A172 (cell line): ENCODE measurements around the gene BDP1. TPM values are rescaled to one million over a fixed set of nuclear protein-coding genes. Genes with fewer than 3 reads are reported as not detected.
"Not testable (repeated sequence)": the region's sequence is repeated elsewhere in the genome, so short reads cannot be mapped to it uniquely, and the experiment has no call there.

Experiments
- DNase-seq: peaks from one replicate; pipeline ENCODE4 v3.0.0-alpha.2; 2015; ENCODE audit warnings: low spot score
- total RNA-seq: library from RNA; depleted of rRNA; stranded (reverse); fragments of >200 nt; shearing (Covaris generic); gene quantifications from 2 replicates; pipeline ENCODE4 v1.2.3, GENCODE V29; 2014; rRNA removed

Gene BDP1
- total RNA-seq, result 19.1 and 26.0 TPM in 2 replicates

GRCh38 chr5:71455427-71456361, at the start of gene BDP1:
BDP1 (plus strand) TSS chr5:71455651; CDS start chr5:71455878, 227 bp downstream.
- DNase-seq, result peak; percentile 88

DNA sequence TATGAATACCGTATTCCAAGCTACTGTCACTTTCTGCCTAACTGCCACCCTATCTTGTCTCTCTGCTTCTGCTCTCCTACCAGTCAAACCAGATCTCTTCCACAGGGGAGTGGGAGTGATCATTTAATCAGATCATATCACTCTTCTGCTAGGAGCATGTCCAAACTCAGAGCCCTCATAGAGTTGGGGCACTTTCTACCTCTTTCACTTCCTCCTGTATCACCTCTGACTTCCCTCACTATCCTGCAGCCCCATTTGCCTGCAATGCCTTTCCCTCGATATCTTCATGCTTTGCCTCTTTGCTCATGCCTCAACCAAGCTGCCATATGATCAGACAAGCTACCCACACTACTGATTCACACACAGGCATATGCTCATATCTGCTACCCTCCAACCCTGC, 45.4 kb upstream of the BDP1 start:
- DNase-seq, result not testable (repeated sequence)

- not testable (repeated sequence) for DNase-seq
Measured at GRCh38 chr5:71415626-71416025, 39.8 kb upstream of the BDP1 start.

DNA sequence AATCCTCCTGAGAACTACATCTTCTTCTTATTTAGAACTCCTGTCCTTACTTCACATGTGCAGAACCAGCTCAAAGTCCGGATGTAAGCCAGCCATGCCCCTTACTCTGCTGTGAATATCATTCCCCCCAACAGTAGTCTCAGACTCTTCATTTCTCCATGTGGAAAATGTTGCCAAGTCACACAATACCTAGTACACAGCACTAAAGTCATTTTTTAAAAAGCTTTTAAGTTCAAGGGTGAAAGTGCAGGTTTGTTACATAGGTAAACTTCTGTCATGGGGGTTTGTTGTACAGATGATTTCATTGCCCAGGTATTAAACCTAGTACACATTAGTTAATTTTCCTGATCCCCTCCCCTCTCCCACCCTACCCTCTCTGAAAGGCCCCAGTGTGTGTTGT, 37.4 kb upstream of the BDP1 start:
- not testable (repeated sequence) for DNase-seq

GRCh38 chr5:71421278-71421677, 34.2 kb upstream of the BDP1 start:
- DNase-seq, result not testable (repeated sequence)

DNA sequence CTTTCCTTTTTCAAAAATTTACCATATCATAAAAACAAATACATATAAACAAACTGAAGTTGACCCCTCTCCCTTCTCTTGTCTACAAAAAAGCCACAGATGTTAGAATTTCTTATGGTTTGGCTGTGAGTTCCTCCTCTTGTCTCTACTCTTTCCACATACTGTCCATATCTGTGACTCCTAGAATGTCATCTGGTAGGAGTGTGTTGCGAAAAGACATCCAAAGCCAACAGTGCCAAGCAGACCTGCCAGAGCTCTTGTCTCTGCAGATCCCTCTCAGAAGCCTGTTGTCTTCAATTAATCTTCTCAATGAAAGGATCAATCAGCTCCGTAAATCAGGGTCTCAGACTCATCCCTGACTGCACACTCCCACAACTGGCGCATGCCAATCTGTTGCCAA, 31.6 kb upstream of the BDP1 start:
- not testable (repeated sequence) for DNase-seq

- DNase-seq, result not testable (repeated sequence)
Measured at GRCh38 chr5:71426686-71427474, 28.6 kb upstream of the BDP1 start.

DNA sequence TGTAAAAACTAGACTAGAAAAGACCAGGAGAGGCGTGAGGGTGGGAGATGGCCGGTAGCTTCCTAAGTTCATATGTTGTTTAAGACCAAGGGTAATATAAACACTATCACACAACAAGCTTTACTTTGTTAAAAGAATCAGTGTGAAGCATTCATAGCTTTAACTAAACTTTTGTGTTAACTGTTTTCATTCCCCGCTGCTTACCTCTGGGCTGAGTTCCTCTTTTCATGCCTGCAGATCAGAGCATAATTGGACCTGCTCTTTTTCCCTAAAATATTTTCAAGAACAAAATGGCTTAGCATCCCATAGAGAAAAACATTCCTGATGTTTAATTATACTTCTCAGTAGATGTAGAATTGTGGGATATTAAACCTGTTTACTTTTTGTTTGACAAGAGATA, 23.0 kb upstream of the BDP1 start:
- DNase-seq, result not testable (repeated sequence)

DNA sequence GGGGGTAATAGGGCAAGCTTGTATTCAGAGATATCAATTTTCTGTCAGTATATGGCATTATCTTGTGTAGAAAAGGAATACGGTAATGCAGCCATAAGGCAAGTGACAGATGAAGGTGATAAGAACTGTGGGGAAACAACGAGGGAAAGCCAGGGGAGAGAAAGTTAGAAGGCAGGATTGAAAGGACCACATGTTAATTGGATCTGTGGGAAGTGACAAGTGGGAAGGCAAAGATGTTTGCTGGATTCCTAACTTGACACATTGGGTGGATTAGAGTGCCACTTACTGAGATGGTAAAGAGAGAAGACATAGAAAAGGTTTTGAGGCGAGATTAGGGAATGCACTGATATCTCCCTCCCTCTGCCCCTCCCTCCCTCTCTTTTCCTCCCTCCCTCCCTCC, 20.6 kb upstream of the BDP1 start:
- not testable (repeated sequence) for DNase-seq

- not testable (repeated sequence) for DNase-seq
Measured at GRCh38 chr5:71441564-71441963, 13.9 kb upstream of the BDP1 start.

GRCh38 chr5:71443891-71444290, 11.6 kb upstream of the BDP1 start:
- not testable (repeated sequence) for DNase-seq

GRCh38 chr5:71445015-71445414, 10.4 kb upstream of the BDP1 start:
- not testable (repeated sequence) for DNase-seq

- DNase-seq, result not testable (repeated sequence)
Measured at GRCh38 chr5:71445523-71446152, 9.8 kb upstream of the BDP1 start.

DNA sequence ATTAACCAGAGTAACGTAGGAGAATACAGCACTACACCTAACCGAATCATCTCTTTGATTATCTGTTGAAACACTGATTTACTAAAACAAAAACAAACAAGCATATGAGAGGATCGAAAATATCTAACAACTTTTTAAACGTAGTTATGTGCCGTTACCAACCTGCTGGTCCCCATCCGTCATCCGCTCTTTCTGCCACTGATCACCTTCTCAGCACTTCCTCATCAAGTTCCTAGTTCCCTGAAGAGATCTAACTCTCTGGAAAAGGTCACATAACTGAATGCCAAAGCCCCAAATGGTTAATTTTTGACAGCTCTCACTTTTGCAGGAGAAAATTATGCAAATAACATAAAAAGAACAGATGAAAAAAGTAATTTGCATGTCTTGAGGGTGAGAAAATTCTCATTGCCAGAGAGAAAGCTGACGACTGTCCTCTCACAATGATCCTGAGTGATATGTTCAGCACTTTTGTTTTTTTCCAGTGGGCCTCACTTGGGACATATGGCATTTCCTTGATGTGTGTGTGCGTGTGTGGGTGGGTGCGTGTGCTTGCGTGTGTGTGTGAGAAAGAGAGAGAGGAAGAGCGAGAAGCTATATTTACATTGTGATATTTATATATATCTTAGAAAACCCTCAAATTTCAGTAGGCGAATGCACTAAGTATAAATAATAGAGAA, 8.8 kb upstream of the BDP1 start:
- DNase-seq, result not testable (repeated sequence)

DNA sequence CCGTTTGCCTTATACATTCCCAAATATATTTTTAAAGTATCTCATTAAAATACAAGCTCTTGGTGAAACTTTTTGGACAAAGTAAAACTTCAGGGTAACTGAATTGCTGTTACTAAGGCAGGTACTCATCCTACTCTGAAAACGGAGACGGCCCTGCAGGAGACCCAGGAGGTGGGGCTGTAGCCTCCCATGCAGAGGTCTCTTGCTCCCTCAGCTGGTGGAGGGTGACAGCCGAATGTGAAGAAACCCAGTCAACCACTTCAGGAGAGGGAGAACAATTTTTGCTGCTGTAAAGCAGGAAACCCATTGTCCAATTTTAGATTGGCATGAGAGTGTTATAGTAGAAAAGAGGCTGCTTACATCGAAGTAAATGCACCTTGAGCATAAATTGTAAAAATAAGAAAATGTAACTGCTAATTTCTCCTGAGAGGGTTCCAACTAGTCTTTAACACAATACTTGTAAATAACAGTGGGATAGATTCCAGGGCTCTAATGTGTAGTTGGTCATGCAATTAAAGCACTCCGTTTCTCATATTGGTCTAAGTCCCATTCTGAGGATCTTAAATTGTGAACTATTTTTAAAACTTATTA, 8.1 kb upstream of the BDP1 start:
- DNase-seq, result peak; percentile 35

- no peak for DNase-seq
Measured at GRCh38 chr5:71452876-71453275, 2.6 kb upstream of the BDP1 start.

DNA sequence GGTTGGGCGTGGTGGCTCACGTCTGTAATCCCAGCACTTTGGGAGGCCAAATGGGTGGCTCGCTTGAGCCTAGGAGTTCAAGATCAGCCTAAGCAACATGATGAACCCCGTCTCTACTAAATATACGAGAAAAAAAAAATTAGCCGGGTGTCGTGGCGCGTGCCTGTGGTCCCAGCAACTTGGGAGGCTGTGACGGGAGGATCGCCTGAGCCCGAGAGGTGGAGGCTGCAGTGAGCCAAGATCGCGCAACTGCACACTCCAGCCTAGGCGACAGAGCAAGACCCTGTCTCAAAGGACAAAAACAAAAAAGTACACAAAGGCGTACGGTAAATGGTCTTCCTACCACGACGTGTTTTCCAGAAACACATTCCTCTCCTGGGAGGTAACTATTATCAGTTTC, 538 bp upstream of the BDP1 start:
- no peak for DNase-seq

GRCh38 chr5:71456362-71456743, 902 bp downstream of the BDP1 start:
- no peak for DNase-seq

GRCh38 chr5:71457106-71457505, 1.7 kb downstream of the BDP1 start:
- DNase-seq, result no peak

- no peak for DNase-seq
Measured at GRCh38 chr5:71460693-71461092, 5.2 kb downstream of the BDP1 start.

- no peak for DNase-seq
Measured at GRCh38 chr5:71461360-71461759, 5.9 kb downstream of the BDP1 start.
